ENCODE measurements around the gene FNBP1. TPM values are rescaled to one million over a fixed set of nuclear protein-coding genes. Genes with fewer than 3 reads are reported as not detected.

The FNBP1 gene
- total RNA-seq, 2 experiments from 2014 or later: 215 to 228 TPM

GRCh38 chr9:129914051-129914450 lies 128.9 kb downstream of the FNBP1 start:
- intact Hi-C loops (cut with micrococcal nuclease): no loop called here
- CTCF ChIA-PET: interaction anchor here (1.0 kb wide), 1 partner anchor 29 kb away, joined by 3 read pairs; no protein-coding TSS in a partner anchor
- peak overlapping the region; percentile 57 for H3K27ac Mint-ChIP-seq

GRCh38 chr9:129910628-129911567 lies 132.1 kb downstream of the FNBP1 start:
- H3K9me3 Mint-ChIP-seq: no peaks in the 10 kb centered on the region
- no peaks in the 10 kb centered on the region for H3K27me3 Mint-ChIP-seq
- peak; percentile 46 for DNase-seq
- H3K4me1 Mint-ChIP-seq (ENCODE audit: low read depth): peaks cover 19% of the 10 kb centered on the region
- H3K4me3 Mint-ChIP-seq: peak overlapping the region; percentile 1
- POLR2A ChIA-PET: interaction anchor here (0.8 to 1.6 kb wide), 2 partner anchors 19 to 26 kb away, joined by 4 read pairs; no protein-coding TSS in a partner anchor
- CTCF ChIA-PET: no interaction called here
- intact Hi-C loops (cut with micrococcal nuclease): no loop called here
- peaks cover 46% of the 10 kb centered on the region for H3K36me3 Mint-ChIP-seq
- H3K27ac Mint-ChIP-seq: peak overlapping the region; percentile 83

More at GRCh38 chr9:129914051-129914450, 128.9 kb downstream of the FNBP1 start:
- POLR2A ChIA-PET: interaction anchor here (1.1 kb wide), 1 partner anchor 25 kb away, joined by 3 read pairs; no protein-coding TSS in a partner anchor
- Mint-ChIP-seq H3K36me3 (peaks cover 36% of the 10 kb centered on the region), H3K27me3 (no peaks in the 10 kb centered on the region), H3K4me3 (no peak overlapping the region), H3K9me3 (no peaks in the 10 kb centered on the region), H3K4me1 (ENCODE audit: low read depth) (peaks cover 34% of the 10 kb centered on the region)
- DNase-seq: no peak

GRCh38 chr9:129909851-129910250 lies 133.1 kb downstream of the FNBP1 start:
- Mint-ChIP-seq H3K9me3 (no peaks in the 10 kb centered on the region), H3K36me3 (peaks cover 50% of the 10 kb centered on the region), H3K27ac (peak overlapping the region; percentile 83), H3K4me3 (no peak overlapping the region), H3K4me1 (ENCODE audit: low read depth) (peaks cover 20% of the 10 kb centered on the region), H3K27me3 (no peaks in the 10 kb centered on the region)
- DNase-seq: no peak
- CTCF ChIA-PET: no interaction called here
- intact Hi-C loops (cut with micrococcal nuclease): no loop called here
- POLR2A ChIA-PET: interaction anchor here (0.8 to 1.6 kb wide), 2 partner anchors 18 to 25 kb away, joined by 4 read pairs; no protein-coding TSS in a partner anchor

GRCh38 chr9:129908906-129909305 lies 134.1 kb downstream of the FNBP1 start:
- no peak overlapping the region for H3K4me3 Mint-ChIP-seq
- ChIA-PET CTCF (no interaction called here), POLR2A (interaction anchor here (1.6 kb wide), 1 partner anchor 17 kb away, joined by 4 read pairs; no protein-coding TSS in a partner anchor)
- no peaks in the 10 kb centered on the region for H3K27me3 Mint-ChIP-seq
- peaks cover 20% of the 10 kb centered on the region for H3K4me1 Mint-ChIP-seq (ENCODE audit: low read depth)
- intact Hi-C loops (cut with micrococcal nuclease): no loop called here
- no peak for DNase-seq
- H3K9me3 Mint-ChIP-seq: no peaks in the 10 kb centered on the region
- peaks cover 57% of the 10 kb centered on the region for H3K36me3 Mint-ChIP-seq
- peak overlapping the region; percentile 83 for H3K27ac Mint-ChIP-seq

GRCh38 chr9:129907201-129907600 lies 135.8 kb downstream of the FNBP1 start:
- ChIA-PET POLR2A (interaction anchor here (0.5 kb wide), 1 partner anchor 125 kb away, joined by 3 read pairs; no protein-coding TSS in a partner anchor), CTCF (no interaction called here)
- Mint-ChIP-seq H3K36me3 (peaks cover 66% of the 10 kb centered on the region), H3K4me3 (no peak overlapping the region), H3K27ac (peak overlapping the region; percentile 60), H3K9me3 (no peaks in the 10 kb centered on the region), H3K4me1 (ENCODE audit: low read depth) (peaks cover 22% of the 10 kb centered on the region), H3K27me3 (no peaks in the 10 kb centered on the region)
- DNase-seq: no peak
- intact Hi-C loops (cut with micrococcal nuclease): no loop called here

GRCh38 chr9:129906298-129906697 lies 136.7 kb downstream of the FNBP1 start:
- no peak for DNase-seq
- H3K36me3 Mint-ChIP-seq: peaks cover 74% of the 10 kb centered on the region
- POLR2A ChIA-PET: interaction anchor here (0.7 kb wide), 1 partner anchor 428 kb away, joined by 5 read pairs; no protein-coding TSS in a partner anchor
- no peak overlapping the region for H3K4me3 Mint-ChIP-seq
- peaks cover 28% of the 10 kb centered on the region for H3K4me1 Mint-ChIP-seq (ENCODE audit: low read depth)
- intact Hi-C loops (cut with micrococcal nuclease): no loop called here
- H3K9me3 Mint-ChIP-seq: no peaks in the 10 kb centered on the region
- H3K27me3 Mint-ChIP-seq: no peaks in the 10 kb centered on the region
- H3K27ac Mint-ChIP-seq: peak overlapping the region; percentile 42
- CTCF ChIA-PET: no interaction called here

GRCh38 chr9:129904734-129905133 lies 138.3 kb downstream of the FNBP1 start:
- H3K4me1 Mint-ChIP-seq (ENCODE audit: low read depth): peaks cover 29% of the 10 kb centered on the region
- ChIA-PET POLR2A (interaction anchor here (1.0 kb wide), 1 partner anchor 19 kb away, joined by 3 read pairs; no protein-coding TSS in a partner anchor), CTCF (interaction anchor here (0.7 to 1.9 kb wide), 3 partner anchors 9 to 154 kb away, joined by 3 to 4 read pairs (median 3); no protein-coding TSS in a partner anchor)
- no peak for DNase-seq
- peak overlapping the region; percentile 74 for H3K27ac Mint-ChIP-seq
- intact Hi-C loops (cut with micrococcal nuclease): no loop called here
- H3K4me3 Mint-ChIP-seq: no peak overlapping the region
- no peaks in the 10 kb centered on the region for H3K9me3 Mint-ChIP-seq
- H3K27me3 Mint-ChIP-seq: no peaks in the 10 kb centered on the region
- peaks cover 76% of the 10 kb centered on the region for H3K36me3 Mint-ChIP-seq

GRCh38 chr9:129902740-129903134 lies 140.3 kb downstream of the FNBP1 start:
- Mint-ChIP-seq H3K4me3 (no peak overlapping the region), H3K9me3 (no peaks in the 10 kb centered on the region), H3K36me3 (peaks cover 76% of the 10 kb centered on the region), H3K27ac (peak overlapping the region; percentile 51), H3K4me1 (ENCODE audit: low read depth) (peaks cover 33% of the 10 kb centered on the region), H3K27me3 (no peaks in the 10 kb centered on the region)
- no peak for DNase-seq
- ChIA-PET CTCF (no interaction called here), POLR2A (no interaction called here)
- intact Hi-C loops (cut with micrococcal nuclease): no loop called here

GRCh38 chr9:129901993-129902739 lies 140.8 kb downstream of the FNBP1 start:
- intact Hi-C loops (cut with micrococcal nuclease): no loop called here
- DNase-seq: no peak
- no peak overlapping the region for H3K4me3 Mint-ChIP-seq
- no peaks in the 10 kb centered on the region for H3K27me3 Mint-ChIP-seq
- CTCF ChIA-PET: no interaction called here
- POLR2A ChIA-PET: no interaction called here
- peak overlapping the region; percentile 84 for H3K27ac Mint-ChIP-seq
- H3K9me3 Mint-ChIP-seq: no peaks in the 10 kb centered on the region
- H3K4me1 Mint-ChIP-seq (ENCODE audit: low read depth): peaks cover 33% of the 10 kb centered on the region
- peaks cover 73% of the 10 kb centered on the region for H3K36me3 Mint-ChIP-seq

GRCh38 chr9:129900263-129901027 lies 142.5 kb downstream of the FNBP1 start:
- peaks cover 77% of the 10 kb centered on the region for H3K36me3 Mint-ChIP-seq
- no peaks in the 10 kb centered on the region for H3K27me3 Mint-ChIP-seq
- H3K4me1 Mint-ChIP-seq (ENCODE audit: low read depth): peaks cover 47% of the 10 kb centered on the region
- H3K27ac Mint-ChIP-seq: peak overlapping the region; percentile 84
- DNase-seq: no peak
- H3K9me3 Mint-ChIP-seq: no peaks in the 10 kb centered on the region
- ChIA-PET POLR2A (no interaction called here), CTCF (no interaction called here)
- no peak overlapping the region for H3K4me3 Mint-ChIP-seq
- intact Hi-C loops (cut with micrococcal nuclease): no loop called here

- Mint-ChIP-seq H3K4me1 (ENCODE audit: low read depth) (peaks cover 50% of the 10 kb centered on the region), H3K27me3 (no peaks in the 10 kb centered on the region), H3K36me3 (peaks cover 78% of the 10 kb centered on the region), H3K4me3 (no peak overlapping the region), H3K27ac (peak overlapping the region; percentile 84), H3K9me3 (no peaks in the 10 kb centered on the region)
- CTCF ChIA-PET: no interaction called here
- intact Hi-C loops (cut with micrococcal nuclease): no loop called here
- no peak for DNase-seq
- POLR2A ChIA-PET: no interaction called here
Measured at GRCh38 chr9:129899620-129900019, 143.4 kb downstream of the FNBP1 start.
